Fibroblast of lung (primary cell): ENCODE results near the gene ZNF83. TPM values are rescaled to one million over a fixed set of nuclear protein-coding genes. Genes with fewer than 3 reads are reported as not detected.
"Not testable (repeated sequence)": the region's sequence is repeated elsewhere in the genome, so short reads cannot be mapped to it uniquely, and the experiment has no call there.

Experiments
- DNase-seq, 2 donors: peaks; one replicate each; pipeline versions ENCODE4 v3.0.0 to v3.0.0-alpha.2; 2010; ENCODE audit warnings: low read depth in 2 of 2
- H2AFZ ChIP-seq: 2 replicates; pipeline ENCODE4 v1.5.1; 2012; ENCODE audit warnings: low read length, control low read depth, inconsistent platforms
- H3K27ac ChIP-seq: 2 replicates; pipeline ENCODE4 v1.5.1; 2011; ENCODE audit warnings: low read length, control low read depth; ENCODE audit not compliant: insufficient read depth
- H3K27me3 ChIP-seq: 2 replicates; pipeline ENCODE4 v1.5.1; 2011; ENCODE audit warnings: mild to moderate bottlenecking, low read length; ENCODE audit not compliant: control insufficient read depth, insufficient read depth
- H3K36me3 ChIP-seq: 2 replicates; pipeline ENCODE4 v1.5.1; 2011; ENCODE audit warnings: low read length; ENCODE audit not compliant: control insufficient read depth, insufficient read depth
- H3K4me1 ChIP-seq: 2 replicates; pipeline ENCODE4 v1.5.1; 2011; ENCODE audit warnings: low read length; ENCODE audit not compliant: control insufficient read depth, insufficient read depth; ENCODE audit errors: extremely low read depth
- H3K4me2 ChIP-seq: 2 replicates; pipeline ENCODE4 v1.5.1; 2011; ENCODE audit warnings: low read length, control low read depth; ENCODE audit not compliant: insufficient read depth; ENCODE audit errors: extremely low read depth
- H3K4me3 ChIP-seq, 4 experiments: fragments of 200-600 bp in 1 of 4; sonication (generic) in 1 of 4; replicated peaks in 1 of 4; 2 replicates each; pipeline ENCODE4 v1.5.1; 2011 to 2016; ENCODE audit warnings: low read length in 4 of 4, low read depth in 3 of 4, mild to moderate bottlenecking in 3 of 4, control low read depth in 2 of 4, inconsistent platforms in 1 of 4, mixed read lengths in 1 of 4; ENCODE audit not compliant: insufficient read depth in 1 of 4; ENCODE audit errors: control extremely low read depth in 1 of 4
- H3K79me2 ChIP-seq: 2 replicates; pipeline ENCODE4 v1.5.1; 2012; ENCODE audit warnings: mild to moderate bottlenecking, low read length, inconsistent platforms; ENCODE audit not compliant: control insufficient read depth, insufficient read depth
- H3K9ac ChIP-seq: 2 replicates; pipeline ENCODE4 v1.5.1; 2011; ENCODE audit warnings: mild to moderate bottlenecking, low read length, control low read depth; ENCODE audit not compliant: insufficient read depth
- H3K9me3 ChIP-seq: 2 replicates; pipeline ENCODE4 v1.5.1; 2012; ENCODE audit warnings: low read depth, low read length; ENCODE audit not compliant: control insufficient read depth, insufficient read depth
- H4K20me1 ChIP-seq: 2 replicates; pipeline ENCODE4 v1.5.1; 2011; ENCODE audit warnings: low read length; ENCODE audit not compliant: control insufficient read depth, insufficient read depth; ENCODE audit errors: extremely low read depth
- CTCF ChIP-seq, 2 donors: IDR thresholded peaks in 1 of 2; conservative IDR thresholded peaks in 1 of 2; 1 replicate in 1 of 2; 2 replicates in 1 of 2; pipeline ENCODE4 v1.5.1; 2011 to 2012; ENCODE audit warnings: low read length in 2 of 2, control low read depth in 1 of 2, inconsistent platforms in 1 of 2, low read depth in 1 of 2, mild to moderate bottlenecking in 1 of 2
- EZH2 ChIP-seq: IDR thresholded peaks from 2 replicates; pipeline ENCODE4 v1.5.1; 2012; ENCODE audit warnings: low read length, control low read depth, mild to moderate bottlenecking; ENCODE audit errors: missing control alignments
- polyA minus RNA-seq: library from RNA; depleted of rRNA, polyadenylated mRNA; stranded (reverse); fragments of >200 nt; gene quantifications from 2 replicates; pipeline ENCODE4 v1.2.3, GENCODE V29; 2011; ENCODE audit warnings: low replicate concordance
- polyA plus RNA-seq, 2 donors: library from polyadenylated mRNA; depleted of rRNA in 1 of 2; stranded (reverse) in 1 of 2; unstranded in 1 of 2; fragments of >200 nt; gene quantifications; 2 replicates each; pipeline ENCODE4 v1.2.1, GENCODE V29; 2011 to 2012; ENCODE audit warnings: missing spikeins in 1 of 2
- total RNA-seq: library from RNA; depleted of rRNA; stranded (reverse); fragments of >200 nt; gene quantifications from 2 replicates; pipeline ENCODE4 v1.2.1, GENCODE V29; 2014

The ZNF83 gene
- total RNA-seq: 47.0 and 60.6 TPM in 2 replicates
- 21.1 and 27.2 TPM in 2 replicates for polyA plus RNA-seq
- 11.9 and 16.6 TPM in 2 replicates for polyA plus RNA-seq (2012)
- 6.2 and 11.7 TPM in 2 replicates for polyA minus RNA-seq

- Histone ChIP-seq H2AFZ (peak within 1 kb of the TSS; percentile 90), H3K36me3 (no peaks in the 10 kb centered on the region), H3K4me1 (peaks cover 3% of the 10 kb centered on the region), H3K4me2 (peak within 1 kb of the TSS; percentile 96), H3K79me2 (no peaks in the 10 kb centered on the region), H3K9ac (peak within 1 kb of the TSS; percentile 88), H4K20me1 (no peaks in the 10 kb centered on the region), H3K27ac (peak within 1 kb of the TSS; percentile 95), H3K4me3 (peak within 1 kb of the TSS; percentile 75 to 95 (median 86)), H3K27me3 (no peaks in the 10 kb centered on the region), H3K9me3 (no peaks in the 10 kb centered on the region)
- TF ChIP-seq EZH2 (no peak), CTCF (conservative IDR thresholded peaks at IDR 0.05 in 1 of 2, IDR thresholded peaks at IDR 0.05 in 1 of 2; ENCODE audit: low read depth in 1 of 2, low read length in 2 of 2) (no peak)
- DNase-seq: peak; percentile 91 to 93
Observed at GRCh38 chr19:52637718-52638585, at the start of gene ZNF83. TSS of gene ZNF83 (minus strand) at chr19:52638355.

- peaks cover 2% of the 10 kb centered on the region for H3K36me3 ChIP-seq
- H3K27ac ChIP-seq: no peak overlapping the region
- H3K9ac ChIP-seq: no peak overlapping the region
- H3K9me3 ChIP-seq: no peaks in the 10 kb centered on the region
- H2AFZ ChIP-seq: no peak overlapping the region
- no peak overlapping the region for H3K4me3 ChIP-seq
- no peak overlapping the region for H3K4me2 ChIP-seq
- TF ChIP-seq EZH2 (no peak), CTCF (conservative IDR thresholded peaks at IDR 0.05 in 1 of 2, IDR thresholded peaks at IDR 0.05 in 1 of 2; ENCODE audit: low read depth in 1 of 2, low read length in 2 of 2) (no peak)
- H3K4me1 ChIP-seq: peaks cover 2% of the 10 kb centered on the region
- H3K79me2 ChIP-seq: peaks cover 35% of the 10 kb centered on the region
- no peaks in the 10 kb centered on the region for H3K27me3 ChIP-seq
- no peaks in the 10 kb centered on the region for H4K20me1 ChIP-seq
- DNase-seq: no peak
Observed at GRCh38 chr19:52687684-52688083, 49.5 kb upstream of the ZNF83 start.

GRCh38 chr19:52685811-52686210 is 47.7 kb upstream of the ZNF83 start:
- no peak for DNase-seq
- H3K79me2 ChIP-seq: peaks cover 39% of the 10 kb centered on the region
- H4K20me1 ChIP-seq: no peaks in the 10 kb centered on the region
- no peak overlapping the region for H3K9ac ChIP-seq
- H3K4me2 ChIP-seq: no peak overlapping the region
- H3K4me3 ChIP-seq: no peak overlapping the region
- H3K27ac ChIP-seq: no peak overlapping the region
- TF ChIP-seq CTCF (conservative IDR thresholded peaks at IDR 0.05 in 1 of 2, IDR thresholded peaks at IDR 0.05 in 1 of 2; ENCODE audit: low read depth in 1 of 2, low read length in 2 of 2) (no peak), EZH2 (no peak)
- no peaks in the 10 kb centered on the region for H3K9me3 ChIP-seq
- no peaks in the 10 kb centered on the region for H3K27me3 ChIP-seq
- peaks cover 2% of the 10 kb centered on the region for H3K36me3 ChIP-seq
- H2AFZ ChIP-seq: no peak overlapping the region
- H3K4me1 ChIP-seq: peaks cover under 1% of the 10 kb centered on the region

- H3K27ac ChIP-seq, H3K9ac ChIP-seq, H3K4me1 ChIP-seq, DNase-seq, H3K9me3 ChIP-seq, H3K36me3 ChIP-seq, H3K27me3 ChIP-seq, H2AFZ ChIP-seq, H3K4me2 ChIP-seq, H3K4me3 ChIP-seq, H4K20me1 ChIP-seq: not testable (repeated sequence)
- peaks cover 39% of the 10 kb centered on the region for H3K79me2 ChIP-seq
Observed at GRCh38 chr19:52681216-52681615, 43.1 kb upstream of the ZNF83 start.
